OCI-M2 (cell line): ENCODE data around the gene DNAH3.
"Not testable (repeated sequence)": the region's sequence is repeated elsewhere in the genome, so short reads cannot be mapped to it uniquely, and the experiment has no call there.

Experiments
- DNase-seq: peaks from one replicate; lab custom pipeline; 2025; ENCODE audit not compliant: unreplicated experiment; lab: John Stamatoyannopoulos, UW

Gene DNAH3

DNA sequence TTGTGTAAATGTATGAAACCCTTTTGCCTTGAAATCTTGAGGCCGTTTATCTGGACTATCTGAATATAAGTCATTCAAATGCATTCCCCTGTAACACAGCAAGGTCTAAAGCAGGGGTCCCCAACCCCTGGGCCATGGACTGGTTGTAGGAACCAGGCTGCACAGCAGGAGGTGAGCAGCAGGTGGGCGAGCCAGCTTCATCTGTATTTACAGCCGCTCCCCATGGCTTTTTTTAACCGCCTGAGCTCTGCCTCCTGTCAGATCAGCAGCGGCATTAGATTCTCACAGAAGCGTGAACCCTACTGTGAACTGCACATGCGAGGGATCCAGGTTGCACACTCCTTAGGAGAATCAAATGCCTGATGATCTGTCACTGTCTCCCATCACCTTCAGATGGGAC lies 24.1 kb downstream of the DNAH3 start:
- no peak for DNase-seq

DNA sequence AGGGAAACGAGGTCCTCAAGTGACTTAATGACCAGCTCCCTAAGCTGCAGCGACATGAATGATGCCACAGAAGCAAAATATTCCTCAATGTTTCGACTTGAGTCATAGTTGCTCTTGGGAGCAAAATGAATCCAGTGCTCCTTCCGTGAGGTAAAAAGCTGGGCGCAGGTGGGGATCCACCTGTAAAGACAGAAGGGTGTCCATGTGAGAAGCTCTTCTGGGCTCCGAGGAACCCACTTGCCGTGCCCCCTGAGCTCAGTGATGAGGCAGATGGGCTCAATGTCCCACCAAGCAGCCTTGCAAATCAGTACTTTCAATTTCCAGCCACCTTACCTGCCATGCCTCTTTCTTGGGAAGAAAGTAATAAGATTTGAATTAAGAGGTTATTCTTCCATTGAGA lies 25.5 kb downstream of the DNAH3 start:
- DNase-seq, result no peak

DNA sequence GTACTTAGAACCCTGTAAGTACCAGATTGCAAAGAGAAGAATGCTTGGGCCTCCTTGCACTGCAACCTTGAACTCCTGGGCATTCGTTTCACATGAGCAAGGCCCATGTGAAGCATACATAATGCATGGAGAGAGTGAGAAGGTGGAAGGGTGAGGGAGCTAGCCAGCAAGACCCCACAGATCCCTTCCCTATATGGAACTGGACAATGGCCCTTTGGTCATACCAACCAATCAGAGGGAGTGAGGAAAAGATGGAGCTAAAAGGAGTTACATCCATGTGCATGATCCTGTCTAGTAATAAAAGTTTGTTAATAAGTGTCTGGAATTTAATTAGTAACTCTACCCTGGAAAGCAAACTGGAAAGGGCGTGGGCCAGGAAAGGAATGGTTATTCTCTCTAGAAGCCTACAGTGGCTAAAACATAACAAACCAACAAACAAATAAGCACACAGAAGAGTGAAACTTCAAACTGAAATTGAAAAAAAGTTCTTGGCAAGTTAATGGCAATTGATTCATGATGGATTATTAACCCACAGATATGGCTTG lies 29.6 kb downstream of the DNAH3 start:
- no peak for DNase-seq

DNA sequence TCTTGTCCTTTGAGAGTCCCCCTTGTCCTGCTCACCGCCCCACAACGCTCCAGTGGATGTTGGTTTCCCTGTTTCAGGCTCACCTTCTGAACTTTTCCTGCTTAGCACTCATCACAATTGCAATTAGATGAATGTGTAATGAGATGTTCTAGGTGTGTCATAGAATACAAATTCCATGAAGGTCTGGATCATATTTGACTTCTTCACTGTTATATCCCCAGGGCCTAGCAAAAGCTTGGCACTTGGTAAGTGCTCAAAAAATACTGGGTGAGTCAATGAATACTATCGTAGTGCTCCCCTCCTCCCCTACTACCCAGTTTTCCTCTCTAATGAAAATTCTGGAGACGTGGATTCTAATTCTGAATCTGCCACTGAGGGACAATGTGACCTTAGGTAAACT lies 33.1 kb downstream of the DNAH3 start:
- DNase-seq, result no peak

DNA sequence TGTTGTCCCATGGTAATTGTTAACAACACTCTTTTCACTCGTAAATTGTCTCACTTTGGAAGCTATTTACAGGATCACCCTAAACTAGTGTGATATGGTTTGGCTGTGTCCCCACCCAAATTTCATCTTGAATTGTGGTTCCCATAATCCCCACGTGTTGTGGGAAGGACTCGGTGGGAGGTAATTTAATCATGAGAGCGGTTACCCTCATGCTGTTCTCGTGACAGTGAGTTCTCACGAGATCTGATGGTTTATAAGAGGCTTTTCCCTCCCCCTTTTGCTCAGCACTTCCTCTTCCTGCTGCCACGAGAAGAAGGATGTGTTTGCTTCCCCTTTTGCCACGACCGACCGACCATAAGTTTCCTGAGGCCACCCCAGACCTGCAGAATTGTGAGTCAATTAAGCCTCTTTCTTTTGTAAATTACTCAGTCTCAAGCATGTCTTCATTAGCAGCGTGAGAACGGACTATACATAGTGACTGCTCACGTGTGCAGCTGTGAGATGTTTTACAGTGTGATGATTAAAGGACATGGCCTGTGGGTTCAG lies 34.4 kb downstream of the DNAH3 start:
- DNase-seq, result no peak

DNA sequence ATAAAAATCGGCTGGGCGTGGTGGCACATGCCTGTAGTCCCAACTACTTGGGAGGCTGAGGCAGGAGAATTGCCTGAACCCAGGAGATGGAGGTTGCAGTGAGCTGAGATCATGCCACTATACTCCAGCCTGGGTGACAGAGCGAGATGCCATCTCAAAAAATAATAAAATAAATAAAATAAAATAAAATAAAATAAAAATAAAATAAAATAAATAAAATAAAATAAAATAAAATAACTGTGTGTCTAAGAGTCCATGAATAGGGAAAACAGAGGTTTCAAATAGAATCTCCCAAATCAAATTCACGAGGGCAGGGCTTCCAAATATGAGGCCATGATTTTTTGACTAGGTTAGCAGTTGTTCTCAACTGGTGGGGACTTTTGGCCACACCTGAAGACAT lies 35.1 kb downstream of the DNAH3 start:
- DNase-seq, result not testable (repeated sequence)

DNA sequence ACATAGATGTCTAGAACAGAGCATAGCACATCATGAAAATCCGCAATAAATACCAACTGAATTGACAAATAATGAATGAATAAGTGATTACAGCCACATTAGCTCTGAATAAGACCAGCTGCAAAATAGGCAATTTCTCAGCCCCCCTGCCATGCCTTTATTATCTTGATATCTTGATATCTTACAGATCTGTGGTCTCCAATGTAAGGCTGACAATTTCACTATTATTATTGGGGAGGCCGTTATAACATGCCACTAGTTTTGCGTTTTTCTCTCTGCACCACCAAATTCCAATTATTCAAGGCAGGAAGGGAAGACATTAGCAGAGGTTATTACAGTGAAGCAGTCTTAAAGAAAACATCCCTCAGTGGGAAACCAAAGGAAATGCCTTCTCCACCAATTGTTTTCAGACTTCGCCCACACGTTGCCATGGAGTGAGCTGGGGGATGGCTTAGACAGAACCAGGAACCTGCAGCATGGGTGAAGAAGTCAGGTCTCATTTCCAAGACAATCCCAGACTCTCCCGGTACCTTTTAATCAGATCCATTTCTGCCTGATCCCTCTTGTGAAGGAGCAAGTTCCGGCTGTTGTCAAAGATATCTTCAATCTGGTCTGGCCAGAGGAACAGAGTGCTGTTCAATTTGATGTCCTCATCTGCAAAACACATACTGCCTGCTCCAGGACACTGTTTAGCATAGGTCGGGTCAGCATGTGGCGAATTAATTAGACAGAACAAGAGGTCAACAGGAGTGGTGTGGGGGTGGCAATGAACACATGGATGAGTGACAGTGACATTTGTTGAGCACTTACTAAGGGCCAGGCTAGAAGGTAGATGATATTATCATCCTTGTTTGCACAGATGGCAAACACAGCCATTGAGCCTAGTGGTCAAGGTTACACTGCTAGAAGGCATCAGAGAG lies 46.4 kb downstream of the DNAH3 start:
- DNase-seq, result no peak

DNA sequence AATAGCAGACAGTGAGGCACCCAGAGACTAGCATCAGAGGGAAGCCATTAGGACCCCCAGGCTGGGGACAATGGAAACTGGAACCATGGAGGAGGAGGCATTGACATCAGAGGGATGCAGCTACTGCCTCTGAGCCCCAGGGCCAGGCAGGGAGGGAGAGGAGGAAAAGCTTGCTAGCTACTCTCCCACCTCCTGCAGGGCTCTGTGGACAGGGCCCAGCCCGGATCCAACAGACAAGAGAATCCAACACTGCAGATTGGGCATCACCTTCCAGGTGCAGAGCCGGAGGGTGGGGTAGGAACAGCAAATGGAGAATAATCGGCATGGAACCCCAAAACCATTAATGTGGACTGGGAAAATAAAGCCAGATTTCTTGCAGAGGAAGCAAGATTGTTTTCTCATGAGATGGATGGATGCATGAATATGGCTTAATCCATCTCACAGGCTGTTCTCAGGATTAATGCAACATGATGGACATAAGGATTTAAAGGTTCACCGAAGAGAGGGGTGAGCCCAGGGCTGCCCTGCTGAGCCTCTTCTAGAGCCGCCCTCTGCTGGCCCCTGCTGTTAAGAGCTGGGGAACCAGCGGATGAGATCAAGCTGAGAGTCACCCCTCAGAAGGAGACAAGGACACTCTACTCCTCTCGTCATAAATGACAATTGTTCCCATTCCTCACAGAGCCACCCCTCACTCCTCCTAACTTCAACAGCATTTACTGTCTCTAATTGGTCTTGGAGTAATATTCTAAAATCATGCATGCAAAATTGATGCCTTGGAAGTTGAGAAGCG lies 48.8 kb downstream of the DNAH3 start:
- DNase-seq, result no peak

DNA sequence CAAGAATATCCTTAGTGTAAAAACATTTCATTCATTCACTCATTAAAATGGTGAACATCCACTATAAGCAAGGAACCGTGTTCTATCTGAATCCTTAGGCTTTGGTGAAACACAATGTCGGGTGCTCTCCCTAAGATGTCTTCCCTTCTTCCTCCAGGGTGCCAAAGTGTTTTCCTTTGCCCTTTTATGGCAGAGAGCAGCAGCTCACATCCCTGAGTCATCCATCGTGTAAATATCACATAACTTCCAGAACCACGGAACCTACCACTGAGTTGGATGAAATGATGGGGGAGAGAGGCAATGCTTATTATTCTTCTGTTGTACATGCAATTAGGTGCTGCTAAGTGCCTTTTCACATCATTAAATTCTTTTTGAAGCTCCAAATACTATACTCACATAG lies 50.2 kb downstream of the DNAH3 start:
- DNase-seq, result no peak

DNA sequence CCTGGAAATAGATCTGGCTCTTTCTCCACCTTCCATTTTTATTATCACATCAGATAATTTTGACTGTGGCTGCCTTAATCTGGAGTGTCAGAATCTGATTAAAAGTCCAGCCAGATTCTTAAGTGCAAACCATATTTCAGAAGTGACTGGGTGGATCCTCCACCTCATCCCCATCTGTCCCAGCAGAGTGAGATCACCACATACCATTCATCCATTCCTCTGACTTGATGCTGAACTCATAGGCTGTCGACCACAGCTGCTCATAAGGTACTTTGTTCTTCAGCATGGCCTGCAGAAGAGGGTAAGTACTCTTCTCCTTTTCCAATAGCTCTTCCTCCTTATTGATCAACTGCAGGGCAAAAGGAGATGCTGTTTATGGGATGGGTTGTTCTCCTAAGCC lies 53.5 kb downstream of the DNAH3 start:
- DNase-seq, result no peak

DNA sequence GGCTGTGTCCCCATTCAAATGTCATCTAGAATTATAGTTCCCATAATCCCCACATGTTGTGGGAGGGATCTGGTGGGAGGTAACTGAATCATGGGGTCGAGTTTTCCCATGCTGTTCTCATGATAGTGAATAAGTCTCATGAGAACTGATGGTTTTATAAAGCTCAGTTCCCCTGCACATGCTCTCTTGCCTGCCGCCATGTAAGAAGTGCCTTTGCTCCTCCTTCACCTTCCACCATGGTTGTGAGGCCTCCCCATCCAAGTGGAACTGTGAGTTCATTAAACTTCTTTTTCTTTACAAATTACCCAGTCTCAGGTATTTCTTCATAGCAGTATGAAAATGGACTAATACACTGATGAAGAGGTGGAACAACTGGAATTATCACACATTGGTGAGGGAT lies 55.9 kb downstream of the DNAH3 start:
- DNase-seq, result not testable (repeated sequence)

DNA sequence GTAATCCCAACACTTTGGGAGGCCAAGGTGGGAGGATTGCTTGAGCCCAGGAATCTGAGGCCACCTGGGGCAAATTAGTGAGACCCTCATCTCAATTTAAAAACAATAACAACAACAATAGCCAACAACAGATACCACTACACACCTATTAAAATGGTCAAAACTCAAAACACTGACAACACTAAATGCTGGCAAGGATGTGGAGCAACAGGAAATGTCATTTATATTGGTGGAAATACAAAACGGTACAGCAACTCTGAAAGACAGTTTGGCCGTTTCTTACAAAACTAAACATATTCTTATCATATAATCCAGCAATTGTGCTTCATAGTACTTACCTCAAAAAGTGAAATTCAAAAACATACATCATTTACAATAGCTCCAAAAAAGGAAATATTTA lies 57.7 kb downstream of the DNAH3 start:
- DNase-seq, result no peak

DNA sequence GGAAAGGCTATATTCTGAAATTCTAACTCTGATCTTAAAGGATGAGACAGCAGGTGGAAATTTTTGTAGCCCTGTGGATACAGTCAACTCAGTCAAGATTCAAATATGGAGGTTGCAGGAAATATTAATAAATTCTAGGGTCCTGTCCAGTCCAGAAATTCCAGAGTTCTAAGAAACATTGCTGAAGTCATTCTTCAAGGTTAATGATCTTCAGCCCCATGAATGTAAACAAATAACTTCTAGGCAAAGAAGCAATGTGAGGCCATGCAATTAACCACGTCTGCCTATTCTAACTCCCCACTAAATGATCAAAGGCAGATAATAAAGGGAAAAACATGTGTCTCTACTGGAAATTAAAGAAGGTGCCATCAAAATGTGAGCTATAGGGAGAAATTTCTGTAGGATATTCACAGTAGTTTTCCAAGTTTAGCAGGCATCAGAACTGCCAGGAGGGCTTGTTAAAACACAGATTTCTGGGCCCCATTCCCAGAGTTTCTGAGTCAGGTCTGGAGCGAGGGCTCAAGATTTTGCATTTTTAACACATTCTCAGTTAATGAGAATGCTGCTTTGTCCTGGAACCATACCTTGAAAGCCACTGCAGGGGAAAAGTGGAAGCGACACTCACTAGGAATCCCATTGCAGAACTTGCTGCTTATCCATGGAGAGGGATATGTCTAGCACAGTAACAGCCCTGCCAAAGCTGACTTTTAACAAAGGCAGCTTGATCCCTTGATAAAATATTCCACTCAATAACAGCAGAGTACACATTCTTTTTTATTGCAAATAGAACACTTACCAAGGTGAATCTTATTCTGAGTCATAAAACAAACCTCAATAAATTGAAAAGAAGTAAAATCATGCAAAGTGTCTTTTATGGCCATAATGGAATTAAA lies 61.8 kb downstream of the DNAH3 start:
- DNase-seq, result no peak

DNA sequence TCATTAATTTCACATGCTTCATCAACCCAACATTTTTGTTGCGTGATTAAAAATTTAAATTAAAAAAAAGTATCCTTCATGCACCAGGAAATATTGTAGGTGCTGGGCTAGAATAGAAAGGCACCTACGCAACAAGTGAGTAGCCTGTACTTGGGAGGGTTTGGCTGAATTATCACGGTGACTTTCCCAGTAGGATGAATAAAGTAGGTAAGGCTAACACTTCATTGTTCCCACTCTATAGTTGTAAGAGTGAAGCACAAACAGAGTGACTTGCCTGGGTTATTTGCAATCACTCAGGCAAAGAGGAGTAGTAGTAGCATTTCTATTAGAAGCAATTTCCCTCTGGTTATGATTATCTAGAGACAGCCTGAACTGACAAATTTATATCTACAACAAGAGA lies 62.5 kb downstream of the DNAH3 start:
- no peak for DNase-seq

DNA sequence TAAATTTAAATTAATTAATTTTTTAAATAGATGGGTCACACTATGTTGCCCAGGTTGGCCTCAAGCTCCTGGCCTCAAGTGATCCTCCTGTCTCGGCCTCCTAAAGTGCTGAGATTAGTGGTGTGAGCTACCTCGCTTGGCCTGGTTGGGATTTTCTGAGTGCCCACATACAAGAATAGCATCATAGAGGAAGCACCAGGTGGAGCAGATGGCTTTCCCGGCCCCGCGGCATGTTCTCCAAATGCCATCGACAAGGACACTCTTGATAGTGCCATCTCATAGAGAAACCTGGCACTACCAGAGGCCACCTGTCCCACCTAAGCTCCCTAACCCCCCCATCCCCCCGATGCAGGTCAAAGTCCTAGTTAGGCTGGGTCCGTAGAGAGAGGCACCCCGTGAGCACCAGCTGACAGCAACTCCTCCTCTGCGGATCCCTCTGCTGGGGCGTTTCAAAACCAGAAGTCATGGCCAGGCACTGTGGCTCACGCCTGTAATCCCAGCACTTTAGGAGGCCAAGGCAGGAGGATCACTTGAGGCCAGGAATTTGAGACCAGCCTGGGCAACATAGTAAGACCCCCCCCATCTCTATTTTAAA lies 65.9 kb downstream of the DNAH3 start:
- DNase-seq, result no peak

DNA sequence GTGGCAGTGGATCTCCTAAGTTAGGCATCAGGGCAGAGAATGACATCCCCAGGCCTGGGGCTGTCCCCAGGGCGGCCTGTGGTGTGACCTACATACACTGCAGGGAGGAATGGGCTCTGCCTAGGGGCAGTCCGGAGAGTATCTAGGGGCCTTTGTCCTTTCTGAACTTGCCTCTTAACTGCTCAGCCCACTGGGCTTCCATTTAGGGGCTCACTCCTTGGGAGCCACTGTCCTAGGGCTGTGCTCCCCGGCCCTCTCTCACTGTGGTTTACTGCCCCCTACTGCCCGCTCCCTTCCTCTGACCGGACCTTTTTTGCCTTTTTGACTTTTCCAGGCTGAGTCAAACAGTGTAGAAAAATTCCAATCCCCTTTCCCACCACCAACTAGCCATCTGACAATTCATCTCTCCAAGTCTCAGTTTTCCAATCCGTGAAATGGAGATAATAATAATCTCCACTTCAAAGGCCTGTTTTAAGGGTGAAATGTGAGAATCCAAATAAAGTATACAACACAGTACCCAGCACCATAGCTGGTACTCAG lies 66.8 kb downstream of the DNAH3 start:
- DNase-seq, result no peak

DNA sequence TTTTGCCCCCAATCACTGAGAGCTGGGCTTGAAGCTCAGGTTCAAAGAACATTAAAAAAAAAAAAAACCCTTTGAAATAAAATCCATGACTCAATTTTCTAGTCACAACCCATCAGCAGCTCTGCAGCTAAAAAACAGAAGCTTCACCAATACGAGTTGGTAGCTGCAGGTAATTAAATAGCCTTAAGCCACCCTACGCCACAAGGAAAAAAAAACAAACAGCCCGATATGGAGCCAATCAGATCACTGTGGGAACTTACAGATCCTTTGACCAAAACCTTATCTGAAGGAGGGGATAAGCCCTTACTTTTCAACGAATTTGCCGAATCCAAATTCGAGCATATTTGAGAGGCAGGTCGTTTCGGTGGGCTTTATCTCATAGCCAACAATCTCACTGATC lies 69.3 kb downstream of the DNAH3 start:
- DNase-seq, result no peak

DNA sequence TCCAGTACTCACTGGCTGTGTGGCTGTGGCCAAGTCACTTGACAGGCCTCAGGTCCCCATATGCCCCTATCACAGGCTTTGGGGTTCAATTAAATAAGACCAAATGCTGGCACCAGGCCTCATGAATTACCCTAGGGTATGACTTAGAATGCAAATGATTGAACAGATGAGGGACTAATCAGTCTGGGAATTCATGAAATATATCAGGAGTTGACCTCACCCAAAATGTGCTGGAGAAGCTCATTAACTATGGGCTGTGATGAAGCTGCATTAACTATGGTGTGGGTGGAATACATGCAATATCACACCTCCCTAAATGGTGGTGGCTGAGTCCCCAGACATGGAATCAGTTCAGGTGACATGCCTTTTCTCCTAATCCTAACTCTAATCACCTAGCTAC lies 72.1 kb downstream of the DNAH3 start:
- no peak for DNase-seq

DNA sequence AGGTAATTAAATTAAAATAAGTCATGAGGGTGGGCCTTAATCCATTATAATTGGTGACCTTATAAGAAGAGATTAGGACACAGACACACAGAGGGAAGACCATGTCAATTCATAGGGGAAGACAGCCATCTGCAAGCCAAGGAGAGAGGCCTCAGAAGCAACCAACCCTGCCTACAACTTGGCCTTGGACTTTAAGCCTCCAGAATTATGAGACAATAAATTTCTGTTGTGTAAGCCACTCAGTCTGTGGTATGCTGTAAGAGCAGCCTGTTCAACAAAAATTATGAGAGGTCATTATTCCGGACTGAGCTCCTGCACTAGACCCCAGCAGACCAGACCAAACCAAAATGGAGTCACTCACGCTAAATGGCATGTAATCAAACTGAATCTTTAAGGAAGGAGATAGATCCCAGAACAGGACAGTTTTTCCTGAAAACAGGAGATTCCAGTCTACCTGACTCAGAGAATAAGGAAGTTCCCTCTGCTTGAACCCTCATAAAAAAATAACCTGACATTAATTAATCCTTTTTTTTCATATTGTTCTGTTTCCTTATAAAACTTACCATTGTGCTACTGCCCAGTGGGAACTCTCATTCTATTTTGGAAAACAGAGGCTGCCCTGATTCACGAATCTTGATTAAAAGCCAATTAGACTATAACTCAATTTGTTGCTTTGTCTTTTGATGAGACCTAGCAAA lies 74.3 kb downstream of the DNAH3 start:
- no peak for DNase-seq
